Measurements from ENCODE around the gene ARMH4.

ARMH4 gene

DNA sequence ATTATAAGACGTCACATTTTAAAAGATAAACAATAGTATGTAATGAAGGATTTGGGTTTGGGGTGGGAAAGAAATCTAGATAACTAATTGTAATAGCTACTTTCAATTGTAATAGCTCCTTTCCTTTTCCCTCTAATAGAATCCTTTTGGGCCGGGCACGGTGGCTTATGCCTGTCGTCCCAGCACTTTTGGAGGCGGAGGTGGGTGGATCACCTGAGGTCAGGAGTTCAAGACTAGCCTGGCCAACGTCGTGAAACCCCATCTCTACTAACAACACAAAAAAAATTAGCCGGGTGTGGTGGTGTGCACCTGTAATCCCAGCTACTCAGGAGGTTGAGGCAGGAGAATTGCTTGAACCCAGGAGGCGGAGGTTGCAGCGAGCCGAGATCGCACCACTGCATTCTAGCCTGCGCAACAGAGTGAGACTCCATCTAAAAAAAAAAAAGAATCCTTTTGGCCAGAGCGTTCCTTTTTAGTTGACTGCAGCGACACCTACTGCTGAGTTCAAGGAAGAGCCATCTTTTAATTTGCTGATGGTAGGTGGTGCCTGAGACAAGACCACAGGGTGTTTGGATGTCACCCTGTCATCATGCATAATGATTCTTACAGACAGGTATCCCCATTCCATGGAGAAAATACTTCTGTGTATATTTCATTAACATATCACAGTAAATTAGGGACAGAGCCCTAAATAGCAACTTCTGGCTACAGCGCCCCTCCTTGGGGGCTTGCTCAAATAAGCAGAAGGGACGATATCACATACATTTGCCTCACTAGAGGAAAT lies 79.5 kb downstream of the ARMH4 start:
- Histone ChIP-seq H3K9me3 (ENCODE audit: control insufficient read depth, insufficient read depth, low read length) (no peaks in the 10 kb centered on the region), H3F3A (ENCODE audit: control insufficient read depth, insufficient read depth) (no peaks in the 10 kb centered on the region), H3K27me3 (ENCODE audit: control insufficient read depth, low read length) (no peaks in the 10 kb centered on the region), H3K36me3 (ENCODE audit: control insufficient read depth, low read length) (no peaks in the 10 kb centered on the region), H3K4me2 (ENCODE audit: low read length) (no peak overlapping the region), H3K79me2 (ENCODE audit: control insufficient read depth, low read length) (no peaks in the 10 kb centered on the region), H4K20me1 (ENCODE audit: control insufficient read depth, insufficient read depth, low read depth, low read length) (no peaks in the 10 kb centered on the region), H3K9me2 (replicated peaks; ENCODE audit: control insufficient read depth, low read length) (no peaks in the 10 kb centered on the region), H3K4me1 (ENCODE audit: control insufficient read depth, low read length) (no peaks in the 10 kb centered on the region), H3K27ac (ENCODE audit: low read depth, low read length) (no peak overlapping the region), H3K4me3 (ENCODE audit: low read length) (no peak overlapping the region)
- TF ChIP-seq, protein P1, sequence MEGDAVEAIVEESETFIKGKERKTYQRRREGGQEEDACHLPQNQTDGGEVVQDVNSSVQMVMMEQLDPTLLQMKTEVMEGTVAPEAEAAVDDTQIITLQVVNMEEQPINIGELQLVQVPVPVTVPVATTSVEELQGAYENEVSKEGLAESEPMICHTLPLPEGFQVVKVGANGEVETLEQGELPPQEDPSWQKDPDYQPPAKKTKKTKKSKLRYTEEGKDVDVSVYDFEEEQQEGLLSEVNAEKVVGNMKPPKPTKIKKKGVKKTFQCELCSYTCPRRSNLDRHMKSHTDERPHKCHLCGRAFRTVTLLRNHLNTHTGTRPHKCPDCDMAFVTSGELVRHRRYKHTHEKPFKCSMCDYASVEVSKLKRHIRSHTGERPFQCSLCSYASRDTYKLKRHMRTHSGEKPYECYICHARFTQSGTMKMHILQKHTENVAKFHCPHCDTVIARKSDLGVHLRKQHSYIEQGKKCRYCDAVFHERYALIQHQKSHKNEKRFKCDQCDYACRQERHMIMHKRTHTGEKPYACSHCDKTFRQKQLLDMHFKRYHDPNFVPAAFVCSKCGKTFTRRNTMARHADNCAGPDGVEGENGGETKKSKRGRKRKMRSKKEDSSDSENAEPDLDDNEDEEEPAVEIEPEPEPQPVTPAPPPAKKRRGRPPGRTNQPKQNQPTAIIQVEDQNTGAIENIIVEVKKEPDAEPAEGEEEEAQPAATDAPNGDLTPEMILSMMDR (IDR thresholded peaks at IDR 0.05; ENCODE audit: low read depth, low read length, poor library complexity, severe bottlenecking) = peak; percentile 79
- no peak for TF ChIP-seq EZH2phosphoT487 (IDR thresholded peaks at IDR 0.05; ENCODE audit: borderline replicate concordance, low read length)

DNA sequence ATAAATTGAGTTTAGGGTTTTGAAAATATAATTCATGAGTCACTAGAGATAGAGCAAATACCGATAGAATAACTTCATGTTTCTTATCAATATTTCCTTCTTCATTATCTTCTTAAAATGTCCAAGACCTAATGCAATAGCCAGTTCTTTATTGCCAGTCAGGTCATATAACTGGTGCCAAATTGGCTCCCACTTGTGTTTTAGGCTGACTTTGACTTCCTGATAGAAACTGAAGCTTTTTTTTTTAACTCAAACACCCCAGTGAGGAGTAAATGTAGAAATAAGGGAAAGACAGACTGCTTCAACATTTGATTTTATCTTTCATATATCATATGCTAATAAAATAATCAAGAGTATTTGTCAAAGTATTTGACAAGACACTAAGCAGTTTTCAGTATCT lies 80.7 kb downstream of the ARMH4 start:
- no peak overlapping the region for H3K27ac ChIP-seq (ENCODE audit: low read depth, low read length)
- no peaks in the 10 kb centered on the region for H4K20me1 ChIP-seq (ENCODE audit: control insufficient read depth, insufficient read depth, low read depth, low read length)
- H3K4me2 ChIP-seq (ENCODE audit: low read length) = no peak overlapping the region
- no peaks in the 10 kb centered on the region for H3K27me3 ChIP-seq (ENCODE audit: control insufficient read depth, low read length)
- no peaks in the 10 kb centered on the region for H3F3A ChIP-seq (ENCODE audit: control insufficient read depth, insufficient read depth)
- TF ChIP-seq, protein P1 (IDR thresholded peaks at IDR 0.05; ENCODE audit: low read depth, low read length, poor library complexity, severe bottlenecking) = no peak
- no peak for TF ChIP-seq EZH2phosphoT487 (IDR thresholded peaks at IDR 0.05; ENCODE audit: borderline replicate concordance, low read length)
- H3K79me2 ChIP-seq (ENCODE audit: control insufficient read depth, low read length) = no peaks in the 10 kb centered on the region
- no peaks in the 10 kb centered on the region for H3K9me2 ChIP-seq (replicated peaks; ENCODE audit: control insufficient read depth, low read length)
- no peaks in the 10 kb centered on the region for H3K4me1 ChIP-seq (ENCODE audit: control insufficient read depth, low read length)
- H3K36me3 ChIP-seq (ENCODE audit: control insufficient read depth, low read length) = no peaks in the 10 kb centered on the region
- H3K9me3 ChIP-seq (ENCODE audit: control insufficient read depth, insufficient read depth, low read length) = no peaks in the 10 kb centered on the region
- H3K4me3 ChIP-seq (ENCODE audit: low read length) = no peak overlapping the region

DNA sequence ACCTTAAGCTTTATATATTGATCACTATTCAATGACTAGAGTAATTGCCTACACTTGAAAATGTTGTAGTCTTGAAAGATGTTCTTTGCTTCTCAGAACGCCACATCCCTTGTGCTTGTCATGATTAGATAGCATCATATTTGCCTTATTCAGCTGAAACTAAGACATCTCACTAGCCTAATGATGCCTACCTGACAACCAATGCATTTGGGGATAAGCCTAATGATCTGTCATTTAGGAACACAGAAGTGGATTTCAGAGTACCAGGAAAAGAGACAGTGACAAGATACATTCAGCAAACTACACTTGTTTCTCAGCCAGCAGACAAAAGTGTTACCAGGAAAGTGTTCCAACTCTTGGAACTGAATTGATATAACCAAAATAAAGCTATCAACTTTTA lies 83.7 kb downstream of the ARMH4 start:
- Histone ChIP-seq H3K4me3 (ENCODE audit: low read length) (no peak overlapping the region), H3K79me2 (ENCODE audit: control insufficient read depth, low read length) (no peaks in the 10 kb centered on the region), H3K9me3 (ENCODE audit: control insufficient read depth, insufficient read depth, low read length) (no peaks in the 10 kb centered on the region), H3K4me2 (ENCODE audit: low read length) (no peak overlapping the region), H3F3A (ENCODE audit: control insufficient read depth, insufficient read depth) (no peaks in the 10 kb centered on the region), H3K4me1 (ENCODE audit: control insufficient read depth, low read length) (no peaks in the 10 kb centered on the region), H4K20me1 (ENCODE audit: control insufficient read depth, insufficient read depth, low read depth, low read length) (no peaks in the 10 kb centered on the region), H3K27ac (ENCODE audit: low read depth, low read length) (no peak overlapping the region), H3K36me3 (ENCODE audit: control insufficient read depth, low read length) (no peaks in the 10 kb centered on the region), H3K9me2 (replicated peaks; ENCODE audit: control insufficient read depth, low read length) (no peaks in the 10 kb centered on the region), H3K27me3 (ENCODE audit: control insufficient read depth, low read length) (no peaks in the 10 kb centered on the region)
- no peak for TF ChIP-seq EZH2phosphoT487 (IDR thresholded peaks at IDR 0.05; ENCODE audit: borderline replicate concordance, low read length)
- TF ChIP-seq, protein P1 (IDR thresholded peaks at IDR 0.05; ENCODE audit: low read depth, low read length, poor library complexity, severe bottlenecking) = no peak

Data from DOHH2 (cell line).